Hepatocyte (in vitro differentiated cells): Measurements from ENCODE around the gene SND1.

ENCODE experiments used
- CTCF ChIP-seq: fragments of 200-600 bp; sonication (generic); IDR thresholded peaks from 2 replicates; pipeline ENCODE4 v1.5.1; 2016; ENCODE audit warnings: antibody characterized with exemption, mild to moderate bottlenecking; ENCODE audit not compliant: poor library complexity
- EZH2 ChIP-seq: fragments of 200-600 bp; sonication (generic); IDR thresholded peaks from 2 replicates; pipeline ENCODE4 v1.6.1; 2016; ENCODE audit warnings: antibody characterized with exemption, mild to moderate bottlenecking, borderline replicate concordance
- EZH2phosphoT487 ChIP-seq: fragments of 200-600 bp; sonication (generic); IDR thresholded peaks from one replicate; pipeline ENCODE4 v1.6.1; 2018; ENCODE audit warnings: antibody characterized with exemption, mild to moderate bottlenecking, low read depth, moderate library complexity; ENCODE audit not compliant: unreplicated experiment, severe bottlenecking

- TF ChIP-seq CTCF (no peak), EZH2 (no peak), EZH2phosphoT487 (no peak)
Measured at GRCh38 chr7:127940381-127941160, 288.6 kb downstream of the SND1 start.
